Keratinocyte (primary cell): ENCODE measurements around the gene PRRT2. TPM values are rescaled to one million over a fixed set of nuclear protein-coding genes. Genes with fewer than 3 reads are reported as not detected.

Experiments
- DNase-seq: peaks from one replicate; pipeline ENCODE4 v3.0.0-alpha.2; 2011; ENCODE audit warnings: low read depth, missing footprints, low spot score
- FAIRE-seq: peaks from 2 replicates; lab custom pipeline; 2011; peaks lifted over from hg19 to GRCh38; lab: Jason Lieb, UNC
- H2AFZ ChIP-seq: 2 replicates; pipeline ENCODE4 v1.6.0; 2012; ENCODE audit warnings: low read length, control low read depth, inconsistent platforms; ENCODE audit not compliant: control insufficient read depth
- H3K27ac ChIP-seq: 2 replicates; pipeline ENCODE4 v1.5.1; 2011; ENCODE audit warnings: low read length; ENCODE audit not compliant: control insufficient read depth, insufficient read depth
- H3K27me3 ChIP-seq: 3 replicates; pipeline ENCODE4 v1.6.0; 2011; ENCODE audit warnings: low read length; ENCODE audit not compliant: control insufficient read depth, insufficient read depth; ENCODE audit errors: extremely low read depth
- H3K36me3 ChIP-seq, 2 experiments: 2 replicates in 1 of 2; 3 replicates in 1 of 2; pipeline ENCODE4 v1.5.1; 2011; ENCODE audit warnings: low read length in 2 of 2, mild to moderate bottlenecking in 1 of 2; ENCODE audit not compliant: control insufficient read depth in 2 of 2, insufficient read depth in 2 of 2; ENCODE audit errors: extremely low read depth in 1 of 2
- H3K4me1 ChIP-seq: 3 replicates; pipeline ENCODE4 v1.5.1; 2011; ENCODE audit warnings: low read length; ENCODE audit not compliant: control insufficient read depth, insufficient read depth; ENCODE audit errors: extremely low read depth
- H3K4me2 ChIP-seq: 3 replicates; pipeline ENCODE4 v1.6.0; 2011; ENCODE audit warnings: low read depth, low read length; ENCODE audit not compliant: control insufficient read depth, insufficient read depth; ENCODE audit errors: extremely low read depth
- H3K4me3 ChIP-seq, 3 experiments: fragments of 200-600 bp in 1 of 3; sonication (generic) in 1 of 3; 2 replicates in 2 of 3; 3 replicates in 1 of 3; pipeline ENCODE4 v1.5.1; 2011 to 2016; ENCODE audit warnings: low read length in 3 of 3, mild to moderate bottlenecking in 3 of 3, control low read depth in 2 of 3, inconsistent platforms in 1 of 3, low read depth in 1 of 3, mixed read lengths in 1 of 3, mixed run types in 1 of 3, moderate library complexity in 1 of 3; ENCODE audit not compliant: control insufficient read depth in 2 of 3, insufficient read depth in 2 of 3; ENCODE audit errors: extremely low read depth in 1 of 3
- H3K79me2 ChIP-seq: 2 replicates; pipeline ENCODE4 v1.6.0; 2012; ENCODE audit warnings: low read length; ENCODE audit not compliant: control insufficient read depth, insufficient read depth
- H3K9ac ChIP-seq: 3 replicates; pipeline ENCODE4 v1.6.0; 2011; ENCODE audit warnings: low read length; ENCODE audit not compliant: control insufficient read depth, insufficient read depth; ENCODE audit errors: extremely low read depth
- H3K9me1 ChIP-seq: 3 replicates; pipeline ENCODE4 v1.6.0; 2011; ENCODE audit warnings: low read length; ENCODE audit not compliant: control insufficient read depth, insufficient read depth; ENCODE audit errors: extremely low read depth
- H3K9me3 ChIP-seq: 2 replicates; pipeline ENCODE4 v1.5.1; 2012; ENCODE audit warnings: low read depth, low read length; ENCODE audit not compliant: control insufficient read depth
- H4K20me1 ChIP-seq: 3 replicates; pipeline ENCODE4 v1.6.0; 2011; ENCODE audit warnings: low read length; ENCODE audit not compliant: control insufficient read depth, insufficient read depth; ENCODE audit errors: extremely low read depth
- EZH2 ChIP-seq: IDR thresholded peaks from one replicate; pipeline ENCODE4 v1.6.1; 2012; ENCODE audit warnings: inconsistent platforms, mild to moderate bottlenecking, low read length, moderate library complexity
- dilution Hi-C: fragments of 300-500 bp; cut with MboI; formaldehyde crosslinking; loops from one replicate; pipeline ENCODE4 v1.7.0; 2020; ENCODE audit warnings: low sequenced_read_pairs; ENCODE audit not compliant: extremely low pct_ligation_motif_present
- polyA plus RNA-seq, 5 experiments: library from polyadenylated mRNA; depleted of rRNA in 3 of 5; stranded (reverse) in 3 of 5; stranded (forward) in 1 of 5; unstranded in 1 of 5; fragments of >200 nt; gene quantifications; 1 replicate in 1 of 5; 2 replicates in 3 of 5; 3 replicates in 1 of 5; pipeline versions ENCODE4 v1.2.1 to v1.2.3, GENCODE V29; 2011 to 2012; ENCODE audit warnings: missing spikeins in 2 of 5, low read depth in 1 of 5, low replicate concordance in 1 of 5
- TF ChIP-seq, protein P1 (sequence below), 3 experiments: IDR thresholded peaks in 1 of 3; conservative IDR thresholded peaks in 1 of 3; optimal IDR thresholded peaks in 1 of 3; 2 replicates in 2 of 3; 3 replicates in 1 of 3; pipeline versions ENCODE3 to v1.5.1; 2011; ENCODE audit warnings: low read length in 3 of 3, mild to moderate bottlenecking in 3 of 3, moderate library complexity in 2 of 3, control low read depth in 1 of 3, inconsistent platforms in 1 of 3; ENCODE audit not compliant: insufficient read depth in 2 of 3; ENCODE audit errors: extremely low read depth in 1 of 3

Gene PRRT2
- polyA plus RNA-seq, 1 donor (not counting 4 experiments of a cell fraction or from before 2014, with no cell fraction given), result not detected

DNA sequence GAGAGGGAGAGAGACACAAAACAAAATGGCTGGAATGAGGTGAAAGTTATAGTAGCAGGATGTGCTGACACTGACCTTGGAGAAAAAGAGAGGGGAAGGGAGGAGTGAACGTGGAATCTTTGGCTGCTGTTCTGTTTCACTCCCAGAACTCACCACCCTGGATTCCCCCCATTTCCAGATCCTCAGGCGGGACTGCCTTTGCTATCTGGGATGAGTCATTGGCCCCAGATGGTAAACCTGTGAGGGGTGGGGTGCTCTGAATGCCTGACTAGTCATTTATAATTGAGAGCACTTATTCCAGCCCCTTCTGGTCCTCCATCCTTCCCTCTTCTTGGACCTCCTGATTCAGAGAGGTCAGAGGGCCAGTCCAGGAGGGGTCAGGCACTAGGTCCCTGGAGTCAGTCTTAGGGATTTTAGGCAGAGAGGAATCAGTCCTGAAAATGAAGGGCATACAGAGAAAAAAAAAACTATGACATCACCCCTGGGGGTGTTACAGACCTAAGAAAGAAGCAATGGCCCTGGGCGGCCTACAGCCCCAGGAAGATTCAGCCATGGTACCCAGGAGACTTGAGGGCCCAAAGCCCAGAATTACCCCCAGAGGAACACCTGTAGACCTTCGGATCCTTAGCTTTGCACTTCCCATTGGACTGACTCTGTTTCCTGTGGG, 36.1 kb upstream of the PRRT2 start:
- H3K9me1 ChIP-seq, result no peaks in the 10 kb centered on the region
- peak; percentile 75 for FAIRE-seq
- no peak for TF ChIP-seq EZH2
- TF ChIP-seq, protein P1, sequence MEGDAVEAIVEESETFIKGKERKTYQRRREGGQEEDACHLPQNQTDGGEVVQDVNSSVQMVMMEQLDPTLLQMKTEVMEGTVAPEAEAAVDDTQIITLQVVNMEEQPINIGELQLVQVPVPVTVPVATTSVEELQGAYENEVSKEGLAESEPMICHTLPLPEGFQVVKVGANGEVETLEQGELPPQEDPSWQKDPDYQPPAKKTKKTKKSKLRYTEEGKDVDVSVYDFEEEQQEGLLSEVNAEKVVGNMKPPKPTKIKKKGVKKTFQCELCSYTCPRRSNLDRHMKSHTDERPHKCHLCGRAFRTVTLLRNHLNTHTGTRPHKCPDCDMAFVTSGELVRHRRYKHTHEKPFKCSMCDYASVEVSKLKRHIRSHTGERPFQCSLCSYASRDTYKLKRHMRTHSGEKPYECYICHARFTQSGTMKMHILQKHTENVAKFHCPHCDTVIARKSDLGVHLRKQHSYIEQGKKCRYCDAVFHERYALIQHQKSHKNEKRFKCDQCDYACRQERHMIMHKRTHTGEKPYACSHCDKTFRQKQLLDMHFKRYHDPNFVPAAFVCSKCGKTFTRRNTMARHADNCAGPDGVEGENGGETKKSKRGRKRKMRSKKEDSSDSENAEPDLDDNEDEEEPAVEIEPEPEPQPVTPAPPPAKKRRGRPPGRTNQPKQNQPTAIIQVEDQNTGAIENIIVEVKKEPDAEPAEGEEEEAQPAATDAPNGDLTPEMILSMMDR (optimal IDR thresholded peaks at IDR 0.05 in 1 of 3, IDR thresholded peaks at IDR 0.05 in 1 of 3, conservative IDR thresholded peaks at IDR 0.05 in 1 of 3; ENCODE audit: extremely low read depth in 1 of 3, insufficient read depth in 2 of 3, low read length in 3 of 3), result no peak
- peaks cover 25% of the 10 kb centered on the region for H3K4me1 ChIP-seq
- no peak overlapping the region for H3K9ac ChIP-seq
- H3K9me3 ChIP-seq, result no peaks in the 10 kb centered on the region
- peak overlapping the region; percentile 39 for H3K4me2 ChIP-seq
- DNase-seq, result no peak
- no peaks in the 10 kb centered on the region for H3K79me2 ChIP-seq
- H2AFZ ChIP-seq, result peak overlapping the region; percentile 85
- H3K27ac ChIP-seq, result no peak overlapping the region
- dilution Hi-C loops, result no loop called here
- H4K20me1 ChIP-seq, result no peaks in the 10 kb centered on the region
- H3K4me3 ChIP-seq, result no peak overlapping the region
- H3K36me3 ChIP-seq, result no peaks in the 10 kb centered on the region
- H3K27me3 ChIP-seq, result no peaks in the 10 kb centered on the region

DNA sequence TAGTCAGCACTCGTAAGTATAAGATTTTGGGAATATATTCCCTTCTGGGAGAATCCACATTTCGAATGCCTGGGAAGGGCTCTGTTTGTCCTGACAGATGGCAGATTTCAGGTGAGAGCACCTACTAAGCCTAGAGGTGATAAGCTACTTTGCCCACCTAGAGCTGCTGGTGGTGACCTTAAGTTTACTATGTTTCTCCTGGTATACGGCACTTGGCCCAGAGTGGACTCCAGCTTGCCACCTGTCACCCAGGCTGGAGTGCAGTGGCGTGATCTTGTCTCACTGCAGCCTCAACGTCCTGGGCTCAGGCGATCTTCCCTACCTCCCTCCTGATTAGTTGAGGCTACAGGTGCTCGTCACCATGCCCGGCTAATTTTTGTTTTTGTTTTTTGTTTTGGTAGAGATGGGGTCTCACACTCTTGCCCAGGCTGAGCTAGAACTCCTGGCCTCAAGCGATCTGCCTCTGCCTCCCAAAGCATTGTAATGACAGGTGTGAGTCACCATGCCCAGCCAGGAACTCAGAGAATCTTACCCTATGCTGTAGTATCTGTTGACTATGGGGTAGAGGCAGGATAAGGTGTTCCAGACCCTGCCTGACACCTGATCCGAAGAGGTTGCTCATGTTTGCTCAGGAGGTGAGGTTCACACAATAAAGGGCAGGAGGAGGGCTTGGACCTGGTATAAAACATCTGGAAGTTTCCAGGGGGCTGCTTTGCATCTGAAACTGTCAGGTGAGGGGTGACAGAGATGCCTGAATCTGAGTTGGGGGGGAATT, 34.2 kb upstream of the PRRT2 start, which contains the start of gene ZG16:
Gene ZG16, plus strand, starts transcription at position 681 of the 775 bp plus-strand sequence. CDS start 1,011 bp downstream, outside the sequence.
- no peak within 1 kb of the TSS for H3K4me2 ChIP-seq
- H3K9ac ChIP-seq, result no peak within 1 kb of the TSS
- no peaks in the 10 kb centered on the region for H3K36me3 ChIP-seq
- H3K9me3 ChIP-seq, result no peaks in the 10 kb centered on the region
- H3K27me3 ChIP-seq, result no peaks in the 10 kb centered on the region
- H4K20me1 ChIP-seq, result no peaks in the 10 kb centered on the region
- FAIRE-seq (no peak), DNase-seq (no peak)
- H3K4me3 ChIP-seq, result no peak within 1 kb of the TSS
- no peaks in the 10 kb centered on the region for H3K79me2 ChIP-seq
- H3K9me1 ChIP-seq, result no peaks in the 10 kb centered on the region
- dilution Hi-C loops, result no loop called here
- no peak within 1 kb of the TSS for H2AFZ ChIP-seq
- H3K4me1 ChIP-seq, result peaks cover 25% of the 10 kb centered on the region
- TF ChIP-seq, protein P1 (optimal IDR thresholded peaks at IDR 0.05 in 1 of 3, IDR thresholded peaks at IDR 0.05 in 1 of 3, conservative IDR thresholded peaks at IDR 0.05 in 1 of 3; ENCODE audit: extremely low read depth in 1 of 3, insufficient read depth in 2 of 3, low read length in 3 of 3), result no peak
- no peak for TF ChIP-seq EZH2
- no peak within 1 kb of the TSS for H3K27ac ChIP-seq
